Thyroid gland (tissue), 4 donors: ENCODE data around the gene CRYGN. TPM values are rescaled to one million over a fixed set of nuclear protein-coding genes. Genes with fewer than 3 reads are reported as not detected.

Source experiments
- DNase-seq, 2 donors: peaks; one replicate each; pipeline ENCODE4 v3.0.0-alpha.2; 2019
- H3K27ac ChIP-seq, 3 donors: fragments of 200-600 bp; sonication (generic); 1 replicate in 2 of 3; 2 replicates in 1 of 3; pipeline ENCODE4 v1.5.1; 2016 to 2019; ENCODE audit warnings: mild to moderate bottlenecking in 1 of 3, moderate library complexity in 1 of 3
- H3K27me3 ChIP-seq: fragments of 200-600 bp; sonication (generic); one replicate; pipeline ENCODE4 v1.5.1; 2019
- H3K36me3 ChIP-seq, 2 donors: fragments of 200-600 bp; sonication (generic); one replicate each; pipeline ENCODE4 v1.5.1; 2016 to 2019
- H3K4me1 ChIP-seq, 2 donors: fragments of 200-600 bp; sonication (generic); one replicate each; pipeline ENCODE4 v1.5.1; 2017 to 2019
- H3K4me3 ChIP-seq, 3 donors: fragments of 200-600 bp; sonication (generic); replicated peaks in 1 of 3; 1 replicate in 2 of 3; 2 replicates in 1 of 3; pipeline ENCODE4 v1.5.1; 2016; ENCODE audit warnings: mild to moderate bottlenecking in 1 of 3
- H3K9me3 ChIP-seq: fragments of 200-600 bp; sonication (generic); one replicate; pipeline ENCODE4 v1.5.1; 2017
- POLR2A ChIP-seq, 2 donors: fragments of 450-650 bp; IDR thresholded peaks; one replicate each; pipeline ENCODE4 v1.6.1; 2017; ENCODE audit warnings: antibody characterized with exemption in 2 of 2, mild to moderate bottlenecking in 2 of 2, moderate library complexity in 1 of 2
- WGBS, 2 donors: methylation state at CpG; one replicate each; pipeline ENCODE4 v1.1.5; 2017; 5-methylcytosine and 5-hydroxymethylcytosine counted together
- intact Hi-C: fragments of 100-400 bp; cut with DNase I; formaldehyde crosslinking; loops from one replicate; pipeline ENCODE4 v1.15.1; 2023
- total RNA-seq, 4 donors: library from RNA; depleted of rRNA; stranded (reverse); fragments of >200 nt; gene quantifications; one replicate each; pipeline ENCODE4 v1.2.3, GENCODE V29; 2016
- TF ChIP-seq, protein P1 (sequence below), 6 experiments: fragments of 200-600 bp in 3 of 6; fragments of 450-650 bp in 3 of 6; sonication (generic) in 3 of 6; IDR thresholded peaks; one replicate each; pipeline ENCODE4 v1.5.1; 2016 to 2019; ENCODE audit warnings: antibody characterized with exemption in 6 of 6, mild to moderate bottlenecking in 2 of 6, inconsistent platforms in 1 of 6, moderate library complexity in 1 of 6

CRYGN gene
- total RNA-seq, 4 donors from 2014 or later = 16.4 to 45.5 (median 24.5) TPM

DNA sequence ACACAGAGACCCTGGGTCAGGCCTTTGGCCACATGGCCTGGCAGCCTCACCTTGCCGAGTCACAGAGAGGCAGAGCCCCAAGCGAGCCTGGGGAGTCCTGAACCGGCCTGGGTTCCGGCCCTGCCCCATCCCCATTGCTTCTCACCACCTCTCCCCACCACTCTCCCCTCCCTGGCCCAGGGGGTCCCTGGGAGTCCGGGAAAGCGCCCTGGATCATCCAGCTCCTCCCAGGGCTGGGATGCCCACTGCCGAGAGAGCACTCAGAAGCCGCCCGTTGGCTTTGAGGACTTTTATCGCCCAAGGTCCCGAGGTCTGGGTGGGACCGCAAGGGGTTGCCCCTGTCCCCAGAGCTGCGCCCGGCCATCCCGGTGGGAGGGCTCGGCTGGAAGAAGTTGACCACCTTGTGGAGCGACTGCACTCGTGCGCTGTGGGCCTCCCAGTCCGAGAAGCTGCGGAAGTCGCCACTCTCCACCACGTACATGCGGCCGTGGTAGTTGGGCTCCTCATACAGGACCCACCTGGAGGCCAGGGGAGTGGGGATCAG lies 8.1 kb downstream of the CRYGN start:
- TF ChIP-seq POLR2A (IDR thresholded peaks at IDR 0.05) = no peak
- TF ChIP-seq, protein P1, sequence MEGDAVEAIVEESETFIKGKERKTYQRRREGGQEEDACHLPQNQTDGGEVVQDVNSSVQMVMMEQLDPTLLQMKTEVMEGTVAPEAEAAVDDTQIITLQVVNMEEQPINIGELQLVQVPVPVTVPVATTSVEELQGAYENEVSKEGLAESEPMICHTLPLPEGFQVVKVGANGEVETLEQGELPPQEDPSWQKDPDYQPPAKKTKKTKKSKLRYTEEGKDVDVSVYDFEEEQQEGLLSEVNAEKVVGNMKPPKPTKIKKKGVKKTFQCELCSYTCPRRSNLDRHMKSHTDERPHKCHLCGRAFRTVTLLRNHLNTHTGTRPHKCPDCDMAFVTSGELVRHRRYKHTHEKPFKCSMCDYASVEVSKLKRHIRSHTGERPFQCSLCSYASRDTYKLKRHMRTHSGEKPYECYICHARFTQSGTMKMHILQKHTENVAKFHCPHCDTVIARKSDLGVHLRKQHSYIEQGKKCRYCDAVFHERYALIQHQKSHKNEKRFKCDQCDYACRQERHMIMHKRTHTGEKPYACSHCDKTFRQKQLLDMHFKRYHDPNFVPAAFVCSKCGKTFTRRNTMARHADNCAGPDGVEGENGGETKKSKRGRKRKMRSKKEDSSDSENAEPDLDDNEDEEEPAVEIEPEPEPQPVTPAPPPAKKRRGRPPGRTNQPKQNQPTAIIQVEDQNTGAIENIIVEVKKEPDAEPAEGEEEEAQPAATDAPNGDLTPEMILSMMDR (IDR thresholded peaks at IDR 0.05) = no peak
- no peaks in the 10 kb centered on the region for H3K9me3 ChIP-seq
- H3K27ac ChIP-seq = peak overlapping the region; percentile 85 to 93 (median 92)
- WGBS, 2 donors = 91 to 100% methylated on average over 13 to 16 of the region's 25 CpGs
- H3K36me3 ChIP-seq = no peaks in the 10 kb centered on the region
- no peak for DNase-seq
- peaks cover 81 to 95% of the 10 kb centered on the region in 2 donors for H3K4me1 ChIP-seq
- intact Hi-C loops = no loop called here
- H3K4me3 ChIP-seq = no peak overlapping the region
- H3K27me3 ChIP-seq = no peaks in the 10 kb centered on the region

DNA sequence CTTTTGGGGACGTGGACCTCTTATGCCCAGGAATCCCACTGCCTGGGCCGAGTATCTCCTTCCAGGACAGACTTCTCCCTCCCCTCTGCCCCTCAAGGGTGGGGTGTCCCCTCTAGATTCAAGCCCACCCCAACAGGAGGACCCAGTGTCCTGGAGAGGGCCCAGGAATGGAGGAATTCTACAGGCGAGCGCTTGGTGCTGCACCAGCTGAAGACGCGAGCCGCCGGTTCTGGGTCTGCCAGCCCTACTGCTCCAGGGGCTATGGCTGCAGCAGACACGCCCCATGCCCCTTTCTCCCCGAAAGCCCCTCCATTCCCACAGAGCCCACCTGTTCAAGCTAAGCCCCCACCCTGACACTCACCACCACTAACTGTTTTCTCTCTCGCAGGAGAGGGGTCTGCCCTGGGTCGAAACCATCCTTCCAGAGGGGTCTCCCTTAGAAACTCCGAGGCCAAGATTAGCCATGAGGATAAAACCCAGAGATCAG lies 8.6 kb downstream of the CRYGN start:
- no peaks in the 10 kb centered on the region for H3K27me3 ChIP-seq
- intact Hi-C loops = no loop called here
- peaks cover 81 to 95% of the 10 kb centered on the region in 2 donors for H3K4me1 ChIP-seq
- no peak for TF ChIP-seq POLR2A (IDR thresholded peaks at IDR 0.05)
- TF ChIP-seq, protein P1 (IDR thresholded peaks at IDR 0.05) = no peak
- 95 to 97% methylated on average over 12 of the region's 13 CpGs for WGBS, 2 donors
- H3K27ac ChIP-seq = peak overlapping the region; percentile 85 to 93 (median 92)
- DNase-seq = no peak
- no peaks in the 10 kb centered on the region for H3K9me3 ChIP-seq
- H3K4me3 ChIP-seq = no peak overlapping the region
- no peaks in the 10 kb centered on the region for H3K36me3 ChIP-seq

DNA sequence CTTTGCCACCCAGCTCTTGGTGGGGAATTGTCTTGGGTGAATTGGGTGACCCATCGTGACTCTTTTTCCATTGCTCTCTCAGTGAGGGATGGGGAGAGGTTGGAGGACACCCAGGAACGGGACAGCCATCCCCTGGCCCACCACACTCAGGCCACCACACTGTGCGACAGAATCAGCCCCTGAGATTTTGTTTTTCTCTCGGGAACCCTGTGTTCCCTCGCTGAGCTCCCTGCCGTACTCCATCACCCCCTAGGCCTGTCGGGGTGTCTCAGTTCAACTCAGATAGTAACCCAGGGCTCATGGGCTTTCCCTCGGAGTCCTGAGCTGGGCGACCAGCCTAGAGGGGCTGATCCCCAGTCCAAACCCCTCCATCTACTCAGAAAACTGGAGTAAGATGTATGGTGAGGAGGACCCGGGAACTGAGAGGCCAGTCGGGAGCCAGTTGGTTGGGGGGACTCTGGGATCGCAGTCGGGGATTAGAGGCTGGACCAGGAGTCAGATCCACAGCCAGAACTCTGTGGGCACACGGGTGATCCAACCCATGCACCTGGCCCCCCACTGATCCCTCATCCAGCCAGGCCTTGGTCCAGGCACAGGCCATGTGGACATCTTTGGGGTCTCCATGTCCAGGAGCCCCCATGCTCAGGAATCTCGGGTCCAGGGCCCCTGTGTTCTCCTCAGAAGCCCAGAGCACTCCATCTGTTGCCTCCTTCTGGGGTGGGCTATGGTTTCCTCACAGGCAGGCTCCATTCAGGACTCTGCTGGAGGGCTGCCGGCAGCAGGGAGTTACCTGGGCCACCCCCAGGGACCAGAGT lies 9.3 kb downstream of the CRYGN start:
- intact Hi-C loops = no loop called here
- H3K9me3 ChIP-seq = no peaks in the 10 kb centered on the region
- no peak for TF ChIP-seq POLR2A (IDR thresholded peaks at IDR 0.05)
- TF ChIP-seq, protein P1 (IDR thresholded peaks at IDR 0.05) = no peak
- H3K27ac ChIP-seq = peak overlapping the region; percentile 85 to 93 (median 92)
- no peak overlapping the region for H3K4me3 ChIP-seq
- no peak for DNase-seq
- 93 to 95% methylated on average over 14 to 15 of the region's 16 CpGs for WGBS, 2 donors
- H3K36me3 ChIP-seq = no peaks in the 10 kb centered on the region
- H3K4me1 ChIP-seq = peaks cover 78 to 95% of the 10 kb centered on the region in 2 donors
- no peaks in the 10 kb centered on the region for H3K27me3 ChIP-seq

DNA sequence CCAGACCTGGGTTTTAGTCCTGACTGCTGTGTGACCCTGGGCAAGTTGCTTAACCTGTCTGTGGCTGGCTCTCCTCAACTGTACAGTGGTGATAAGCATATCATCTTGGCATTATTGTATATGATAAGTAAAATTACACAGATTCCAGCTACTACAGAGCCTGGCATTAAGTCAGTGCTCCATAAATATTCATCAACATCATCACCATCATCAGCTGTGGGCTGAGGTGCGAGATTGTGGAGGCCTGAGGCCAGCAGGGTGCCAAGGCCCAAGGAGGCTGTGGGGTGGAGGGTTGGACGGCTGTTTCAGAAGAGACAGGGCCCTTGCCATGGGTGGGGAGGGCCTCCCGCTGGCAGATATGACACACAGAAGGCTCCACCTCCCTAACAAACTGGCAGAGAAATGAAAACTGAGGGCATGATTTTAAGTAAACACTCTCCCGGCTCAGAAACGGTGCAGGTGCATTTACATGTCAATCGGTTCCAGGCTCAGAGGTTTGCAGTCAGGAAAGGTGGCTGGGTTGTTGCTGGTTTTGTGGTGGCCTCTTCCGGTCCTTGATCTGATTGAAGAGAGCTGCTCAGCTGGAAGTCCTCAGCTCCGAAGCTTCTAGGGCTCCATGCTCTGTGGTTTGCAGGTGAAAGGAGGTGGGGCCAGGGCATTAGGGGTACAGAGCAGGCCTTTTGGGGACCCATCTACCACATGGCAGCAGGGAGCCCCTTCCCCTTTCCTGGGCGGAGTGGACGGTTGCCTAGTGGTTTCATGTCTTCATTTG lies 10.2 kb downstream of the CRYGN start:
- no peaks in the 10 kb centered on the region for H3K9me3 ChIP-seq
- 39 to 45% methylated on average over 10 of the region's 10 CpGs for WGBS, 2 donors
- no peak overlapping the region for H3K4me3 ChIP-seq
- intact Hi-C loops = no loop called here
- TF ChIP-seq, protein P1 (IDR thresholded peaks at IDR 0.05) = no peak
- peak in 1 of 2 donors; percentile 55 for TF ChIP-seq POLR2A (IDR thresholded peaks at IDR 0.05)
- peaks cover 70 to 93% of the 10 kb centered on the region in 2 donors for H3K4me1 ChIP-seq
- H3K36me3 ChIP-seq = no peaks in the 10 kb centered on the region
- DNase-seq = peak; percentile 77 to 78
- H3K27me3 ChIP-seq = no peaks in the 10 kb centered on the region
- peak overlapping the region; percentile 85 to 93 (median 92) for H3K27ac ChIP-seq
